K562 (cell line): Measurements from ENCODE around the gene KLHL12. TPM values are rescaled to one million over a fixed set of nuclear protein-coding genes. Genes with fewer than 3 reads are reported as not detected.

Experiments
- ADNP ChIP-seq: fragments of 200-800 bp; sonication (Bioruptor generic); IDR thresholded peaks from 2 replicates; pipeline ENCODE4 v1.6.1; 2016; ENCODE audit warnings: missing genetic modification characterization, missing compliant biosample characterization
- CREM ChIP-seq: IDR thresholded peaks from 2 replicates; pipeline ENCODE4 v1.6.1; 2014; ENCODE audit warnings: antibody characterized with exemption, low read depth
- E2F3 ChIP-seq: fragments of 250-450 bp; sonication (Bioruptor Pico); IDR thresholded peaks from 2 replicates; pipeline ENCODE4 v1.4.0; 2020; ENCODE audit warnings: mild to moderate bottlenecking
- HCFC1 ChIP-seq: IDR thresholded peaks from 2 replicates; pipeline ENCODE4 v1.6.1; 2012; ENCODE audit warnings: low read depth, low read length, improper control_type of control experiment
- JUN ChIP-seq, 2 experiments: sonication (generic) in 1 of 2; formaldehyde crosslinking in 1 of 2; IDR thresholded peaks; 2 replicates each; pipeline versions ENCODE4 v1.6.1 to v1.8.0; 2012 to 2022; ENCODE audit warnings: borderline replicate concordance in 2 of 2, mild to moderate bottlenecking in 2 of 2, improper control_type of control experiment in 1 of 2, low read depth in 1 of 2, low read length in 1 of 2, missing genetic modification reagents in 1 of 2
- NR2C1 ChIP-seq, 2 experiments: fragments of 450-650 bp; IDR thresholded peaks; 2 replicates each; pipeline ENCODE4 v1.6.1; 2017; ENCODE audit warnings: mild to moderate bottlenecking in 2 of 2, antibody characterized with exemption in 1 of 2, inconsistent platforms in 1 of 2, missing compliant biosample characterization in 1 of 2, missing genetic modification characterization in 1 of 2
- POLR2B ChIP-seq: fragments of 450-650 bp; IDR thresholded peaks from 2 replicates; pipeline ENCODE4 v1.6.1; 2018; ENCODE audit warnings: low read depth; ENCODE audit not compliant: partially characterized antibody
- XRCC5 ChIP-seq: fragments of 200-400 bp; formaldehyde crosslinking; IDR thresholded peaks from 2 replicates; pipeline ENCODE4 v1.6.1; 2017; ENCODE audit warnings: low read depth, mild to moderate bottlenecking, low read length
- ZFP30 ChIP-seq: fragments of 250-450 bp; sonication (Bioruptor Pico); IDR thresholded peaks from 2 replicates; pipeline ENCODE4 v1.8.0; 2022; ENCODE audit warnings: moderate library complexity, mild to moderate bottlenecking, inconsistent platforms, borderline replicate concordance
- ZNF133 ChIP-seq: fragments of 250-450 bp; sonication (Bioruptor Pico); IDR thresholded peaks from 2 replicates; pipeline ENCODE4 v1.4.0; 2020; ENCODE audit warnings: mild to moderate bottlenecking
- ZNF175 ChIP-seq: fragments of 200-800 bp; sonication (Bioruptor generic); IDR thresholded peaks from 2 replicates; pipeline ENCODE4 v1.6.1; 2016; ENCODE audit warnings: low read depth, mild to moderate bottlenecking, missing genetic modification characterization, missing compliant biosample characterization
- ZNF668 ChIP-seq: fragments of 250-450 bp; sonication (Bioruptor Pico); IDR thresholded peaks from 2 replicates; pipeline ENCODE4 v1.8.0; 2022; ENCODE audit warnings: mild to moderate bottlenecking, inconsistent platforms
- polyA plus RNA-seq, 8 experiments: library from polyadenylated mRNA; depleted of rRNA in 4 of 8; stranded (reverse) in 5 of 8; unstranded in 3 of 8; fragments of >200 nt; fragmentation: Nextera tagmentation in 2 of 8; fragmentation: Illumina TruSeq in 1 of 8; extraction: Ambion mirVana in 2 of 8; extraction: Trizol in 1 of 8; gene quantifications; 2 replicates each; pipeline versions ENCODE4 v1.2.1 to v1.2.3, GENCODE V29; 2011 to 2014; ENCODE audit warnings: inconsistent platforms in 1 of 8, missing spikeins in 1 of 8
- total RNA-seq, 7 experiments: library from RNA; depleted of rRNA in 6 of 7; stranded (reverse); fragments of >200 nt in 6 of 7; fragmentation: Illumina TruSeq in 2 of 7; extraction: Trizol in 2 of 7; gene quantifications; 2 replicates each; pipeline versions ENCODE4 v1.2.1 to v1.2.3, GENCODE V29; 2011 to 2021; ENCODE audit warnings: low replicate concordance in 1 of 7
- TF ChIP-seq, protein P1 (sequence below): fragments of 450-650 bp; IDR thresholded peaks from 2 replicates; pipeline ENCODE4 v1.6.1; 2016; ENCODE audit warnings: low read depth

KLHL12 gene
- total and polyA plus RNA-seq, 9 of the 15 experiments (the other 6 are each of a cell fraction or from before 2014, with no cell fraction given), result 23.1 to 85.1 (median 35.0) TPM

DNA sequence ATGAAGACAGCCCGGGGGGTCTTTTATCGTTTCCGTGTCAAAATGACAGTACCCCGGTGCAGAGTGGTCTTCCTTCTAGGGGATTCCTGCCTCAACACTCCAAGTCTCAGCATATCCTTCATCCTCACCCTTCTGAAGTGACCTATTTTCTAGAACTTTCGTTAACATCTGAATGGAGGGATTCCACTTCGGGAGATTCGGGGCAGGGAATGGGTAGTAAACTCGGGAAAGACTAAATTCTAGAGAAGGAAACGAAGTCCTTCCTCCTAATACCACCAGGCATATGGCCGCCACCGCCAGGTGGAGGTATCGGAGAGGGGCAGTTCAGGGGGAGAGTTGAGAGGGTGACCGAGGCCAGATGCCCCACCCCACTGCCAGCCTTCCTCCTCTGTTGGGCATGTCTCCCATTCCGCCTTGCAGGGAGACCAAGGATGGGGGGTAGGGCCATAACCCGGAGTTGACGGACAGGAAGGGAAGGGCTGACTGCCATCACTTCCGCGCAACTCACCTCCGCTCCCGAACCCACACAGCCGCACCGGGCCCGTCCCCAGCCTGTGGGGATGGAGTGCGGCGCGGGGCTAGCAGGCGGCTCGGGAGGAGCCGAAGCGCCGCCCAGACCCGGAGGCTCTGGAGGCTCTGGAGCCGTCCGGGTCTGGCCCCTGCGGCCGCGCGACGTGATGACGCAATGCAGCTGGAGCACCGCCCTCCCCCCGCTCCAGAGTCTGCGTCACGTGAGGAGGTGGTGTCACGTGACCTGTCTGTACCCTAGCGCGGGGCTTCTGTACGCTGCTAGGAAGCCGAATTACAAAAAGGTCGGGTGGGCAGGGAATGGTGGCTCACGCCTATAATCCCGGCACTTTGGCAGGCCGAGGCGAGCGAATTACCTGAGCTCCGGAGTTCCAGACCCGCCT is at the start of gene KLHL12 (continued):
- TF ChIP-seq, protein P1, sequence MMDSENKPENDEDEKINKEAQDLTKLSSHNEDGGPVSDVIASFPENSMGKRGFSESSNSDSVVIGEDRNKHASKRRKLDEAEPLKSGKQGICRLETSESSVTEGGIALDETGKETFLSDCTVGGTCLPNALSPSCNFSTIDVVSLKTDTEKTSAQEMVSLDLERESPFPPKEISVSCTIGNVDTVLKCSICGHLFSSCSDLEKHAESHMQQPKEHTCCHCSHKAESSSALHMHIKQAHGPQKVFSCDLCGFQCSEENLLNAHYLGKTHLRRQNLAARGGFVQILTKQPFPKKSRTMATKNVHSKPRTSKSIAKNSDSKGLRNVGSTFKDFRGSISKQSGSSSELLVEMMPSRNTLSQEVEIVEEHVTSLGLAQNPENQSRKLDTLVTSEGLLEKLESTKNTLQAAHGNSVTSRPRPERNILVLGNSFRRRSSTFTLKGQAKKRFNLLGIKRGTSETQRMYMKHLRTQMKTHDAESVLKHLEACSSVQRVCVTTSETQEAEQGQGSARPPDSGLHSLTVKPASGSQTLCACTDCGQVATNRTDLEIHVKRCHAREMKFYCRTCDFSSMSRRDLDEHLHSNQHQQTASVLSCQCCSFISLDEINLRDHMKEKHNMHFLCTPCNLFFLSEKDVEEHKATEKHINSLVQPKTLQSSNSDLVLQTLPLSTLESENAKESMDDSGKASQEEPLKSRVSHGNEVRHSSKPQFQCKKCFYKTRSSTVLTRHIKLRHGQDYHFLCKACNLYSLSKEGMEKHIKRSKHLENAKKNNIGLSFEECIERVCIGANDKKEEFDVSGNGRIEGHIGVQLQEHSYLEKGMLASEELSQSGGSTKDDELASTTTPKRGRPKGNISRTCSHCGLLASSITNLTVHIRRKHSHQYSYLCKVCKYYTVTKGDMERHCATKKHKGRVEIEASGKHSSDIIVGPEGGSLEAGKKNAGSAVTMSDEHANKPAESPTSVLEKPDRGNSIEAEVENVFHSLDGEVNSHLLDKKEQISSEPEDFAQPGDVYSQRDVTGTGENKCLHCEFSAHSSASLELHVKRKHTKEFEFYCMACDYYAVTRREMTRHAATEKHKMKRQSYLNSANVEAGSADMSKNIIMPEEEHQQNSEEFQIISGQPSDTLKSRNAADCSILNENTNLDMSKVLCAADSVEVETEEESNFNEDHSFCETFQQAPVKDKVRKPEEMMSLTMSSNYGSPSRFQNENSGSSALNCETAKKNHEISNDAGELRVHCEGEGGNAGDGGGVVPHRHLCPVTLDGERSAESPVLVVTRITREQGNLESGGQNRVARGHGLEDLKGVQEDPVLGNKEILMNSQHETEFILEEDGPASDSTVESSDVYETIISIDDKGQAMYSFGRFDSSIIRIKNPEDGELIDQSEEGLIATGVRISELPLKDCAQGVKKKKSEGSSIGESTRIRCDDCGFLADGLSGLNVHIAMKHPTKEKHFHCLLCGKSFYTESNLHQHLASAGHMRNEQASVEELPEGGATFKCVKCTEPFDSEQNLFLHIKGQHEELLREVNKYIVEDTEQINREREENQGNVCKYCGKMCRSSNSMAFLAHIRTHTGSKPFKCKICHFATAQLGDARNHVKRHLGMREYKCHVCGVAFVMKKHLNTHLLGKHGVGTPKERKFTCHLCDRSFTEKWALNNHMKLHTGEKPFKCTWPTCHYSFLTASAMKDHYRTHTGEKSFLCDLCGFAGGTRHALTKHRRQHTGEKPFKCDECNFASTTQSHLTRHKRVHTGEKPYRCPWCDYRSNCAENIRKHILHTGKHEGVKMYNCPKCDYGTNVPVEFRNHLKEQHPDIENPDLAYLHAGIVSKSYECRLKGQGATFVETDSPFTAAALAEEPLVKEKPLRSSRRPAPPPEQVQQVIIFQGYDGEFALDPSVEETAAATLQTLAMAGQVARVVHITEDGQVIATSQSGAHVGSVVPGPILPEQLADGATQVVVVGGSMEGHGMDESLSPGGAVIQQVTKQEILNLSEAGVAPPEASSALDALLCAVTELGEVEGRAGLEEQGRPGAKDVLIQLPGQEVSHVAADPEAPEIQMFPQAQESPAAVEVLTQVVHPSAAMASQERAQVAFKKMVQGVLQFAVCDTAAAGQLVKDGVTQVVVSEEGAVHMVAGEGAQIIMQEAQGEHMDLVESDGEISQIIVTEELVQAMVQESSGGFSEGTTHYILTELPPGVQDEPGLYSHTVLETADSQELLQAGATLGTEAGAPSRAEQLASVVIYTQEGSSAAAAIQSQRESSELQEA, result no peak
- peak; percentile 83 for TF ChIP-seq HCFC1
- TF ChIP-seq ZNF133 (CRISPR knock-in tag), result no peak
- peak; percentile 79 for TF ChIP-seq NR2C1 (IDR thresholded peaks at IDR 0.05)
- TF ChIP-seq NR2C1 (tag; IDR thresholded peaks at IDR 0.05), result peak; percentile 47
- peak; percentile 91 for TF ChIP-seq POLR2B
- TF ChIP-seq ZNF668 (CRISPR knock-in tag), result no peak
- TF ChIP-seq CREM, result peak; percentile 100
- peak; percentile 28; the same call in 1 of the 2 replicates for TF ChIP-seq XRCC5
- peak; percentile 41; the same call in 1 of the 2 replicates for TF ChIP-seq ZNF175 (CRISPR knock-in tag)
- TF ChIP-seq ZFP30 (CRISPR knock-in tag), result no peak
- TF ChIP-seq ADNP (tag), result no peak
- TF ChIP-seq JUN (IDR thresholded peaks at IDR 0.05; ENCODE audit: borderline replicate concordance, low read depth, low read length), result peak; percentile 93
- TF ChIP-seq JUN (CRISPR knock-in tag; IDR thresholded peaks at IDR 0.05; ENCODE audit: borderline replicate concordance), result no peak
- 0 out of 2 replicates have a peak, but pooled peaks have one; percentile 18 for TF ChIP-seq E2F3
